ENCODE measurements around the gene RALA.
"Not testable (repeated sequence)": the region's sequence is repeated elsewhere in the genome, so short reads cannot be mapped to it uniquely, and the experiment has no call there.

Gene RALA

GRCh38 chr7:39664057-39664456, 40.7 kb downstream of the RALA start:
- TF ChIP-seq CTCF (IDR thresholded peaks at IDR 0.05; ENCODE audit: borderline replicate concordance, control extremely low read depth, extremely low read depth, insufficient read depth, missing control alignments), result no peak
- no peak for DNase-seq (ENCODE audit: low spot score)
- in situ Hi-C loops (cut with MboI; ENCODE audit: low sequenced_read_pairs, unreplicated experiment), result no loop called here

DNA sequence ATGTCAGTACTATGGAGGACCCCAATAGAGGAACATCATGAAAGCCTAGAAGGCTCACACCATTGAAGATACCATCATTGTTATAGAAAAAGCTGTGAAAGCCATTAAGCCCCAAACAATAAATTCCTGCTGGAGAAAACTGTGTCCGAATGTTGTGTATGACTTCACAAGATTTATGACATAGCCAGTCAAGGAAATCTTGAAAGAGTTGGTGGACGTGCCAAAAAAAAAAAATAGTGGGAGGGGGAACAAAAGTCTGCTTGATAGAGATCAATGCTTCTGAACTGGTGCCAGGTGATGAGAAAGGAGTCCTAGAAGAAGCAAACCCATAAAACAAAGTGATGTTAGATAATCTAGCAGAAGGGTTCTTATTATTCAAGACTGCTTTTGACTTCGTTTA, 41.2 kb downstream of the RALA start:
- TF ChIP-seq CTCF (IDR thresholded peaks at IDR 0.05; ENCODE audit: borderline replicate concordance, control extremely low read depth, extremely low read depth, insufficient read depth, missing control alignments), result no peak
- DNase-seq (ENCODE audit: low spot score), result no peak
- in situ Hi-C loops (cut with MboI; ENCODE audit: low sequenced_read_pairs, unreplicated experiment), result no loop called here

- no peak for DNase-seq (ENCODE audit: low spot score)
- no peak for TF ChIP-seq CTCF (IDR thresholded peaks at IDR 0.05; ENCODE audit: borderline replicate concordance, control extremely low read depth, extremely low read depth, insufficient read depth, missing control alignments)
- in situ Hi-C loops (cut with MboI; ENCODE audit: low sequenced_read_pairs, unreplicated experiment), result no loop called here
These were observed 43.2 kb downstream of the RALA start for GRCh38 chr7:39666562-39666961.

DNA sequence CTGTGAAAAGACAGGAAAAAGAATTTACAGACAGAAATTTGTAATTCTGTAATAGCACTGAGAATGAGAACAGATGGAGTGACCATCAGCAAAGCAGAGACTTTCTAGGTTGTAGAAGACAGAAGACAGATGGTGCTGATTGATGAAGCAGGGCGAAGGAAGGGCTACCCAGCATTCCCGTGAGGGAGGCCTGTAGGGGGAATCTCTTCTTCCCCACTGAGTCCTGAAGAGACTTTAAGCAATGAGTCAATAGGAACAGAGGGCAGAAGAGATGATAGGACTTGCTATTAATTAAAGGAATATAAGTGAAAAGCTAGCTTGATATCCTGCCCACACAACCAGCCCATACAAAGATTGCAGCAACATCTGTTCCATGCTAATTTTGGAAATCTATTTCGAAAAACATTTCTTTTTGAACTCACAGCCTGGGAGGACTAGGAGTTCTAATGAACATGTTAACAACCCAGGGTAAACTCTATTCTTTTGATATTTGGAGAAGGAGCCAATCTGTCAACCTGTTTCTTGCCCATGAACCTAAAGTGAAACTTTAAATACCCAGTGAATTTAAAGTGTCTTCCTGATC, 44.1 kb downstream of the RALA start:
- TF ChIP-seq CTCF (IDR thresholded peaks at IDR 0.05; ENCODE audit: borderline replicate concordance, control extremely low read depth, extremely low read depth, insufficient read depth, missing control alignments), result no peak
- DNase-seq (ENCODE audit: low spot score), result no peak
- in situ Hi-C loops (cut with MboI; ENCODE audit: low sequenced_read_pairs, unreplicated experiment), result no loop called here

DNA sequence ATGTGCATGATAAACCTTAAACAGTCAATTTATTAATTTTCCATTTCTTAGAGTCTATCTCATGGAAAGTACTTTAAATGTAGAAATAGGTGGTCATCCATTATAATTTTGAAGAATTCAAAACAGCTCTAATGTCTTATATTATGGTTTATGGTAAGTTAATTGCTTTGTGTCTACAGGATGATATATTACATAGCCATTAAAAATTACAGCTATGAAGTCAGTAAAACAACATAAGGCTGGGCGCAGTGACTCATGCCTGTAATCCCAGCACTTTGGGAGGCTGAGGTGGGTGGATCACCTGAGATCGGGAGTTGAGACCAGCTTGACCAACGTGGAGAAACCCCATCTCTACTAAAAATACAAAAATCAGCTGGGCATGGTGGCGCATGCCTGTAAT, 44.9 kb downstream of the RALA start:
- in situ Hi-C loops (cut with MboI; ENCODE audit: low sequenced_read_pairs, unreplicated experiment), result not testable (repeated sequence)

DNA sequence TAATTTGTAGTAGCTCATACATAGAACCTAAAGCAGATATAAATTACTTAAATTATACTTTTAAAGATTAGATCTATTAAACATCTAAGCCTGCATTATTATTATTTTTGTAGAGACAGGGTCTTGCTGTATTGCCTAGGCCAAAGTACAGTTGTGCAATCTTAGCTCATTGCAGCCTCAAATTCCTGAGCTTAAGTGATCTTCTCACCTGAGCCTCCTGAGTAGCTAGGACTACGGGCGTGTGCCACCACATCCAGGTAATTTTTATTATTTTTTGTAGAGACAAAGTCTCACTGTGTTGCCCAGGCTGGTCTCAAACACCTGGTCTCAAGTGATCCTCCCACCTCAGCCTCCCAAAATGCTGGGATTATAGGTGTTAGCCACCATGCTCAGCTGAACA, 46.7 kb downstream of the RALA start:
- DNase-seq (ENCODE audit: low spot score), result no peak
- TF ChIP-seq CTCF (IDR thresholded peaks at IDR 0.05; ENCODE audit: borderline replicate concordance, control extremely low read depth, extremely low read depth, insufficient read depth, missing control alignments), result no peak
- in situ Hi-C loops (cut with MboI; ENCODE audit: low sequenced_read_pairs, unreplicated experiment), result no loop called here

More for the DNA sequence above, 44.9 kb downstream of the RALA start:
- DNase-seq (ENCODE audit: low spot score), result not testable (repeated sequence)

GRCh38 chr7:39670934-39671333, 47.6 kb downstream of the RALA start:
- in situ Hi-C loops (cut with MboI; ENCODE audit: low sequenced_read_pairs, unreplicated experiment), result no loop called here
- TF ChIP-seq CTCF (IDR thresholded peaks at IDR 0.05; ENCODE audit: borderline replicate concordance, control extremely low read depth, extremely low read depth, insufficient read depth, missing control alignments), result no peak
- no peak for DNase-seq (ENCODE audit: low spot score)

All from GM13976 (cell line).